Measurements from ENCODE around the gene HDHD5. TPM values are rescaled to one million over a fixed set of nuclear protein-coding genes. Genes with fewer than 3 reads are reported as not detected.

The HDHD5 gene
- total RNA-seq, 1 experiment from 2014 or later = 127 TPM

- DNase-seq = peak; percentile 37
- Histone ChIP-seq H3K4me3 (ENCODE audit: insufficient read depth, low read depth, low read length) (no peak overlapping the region), H3K27me3 (ENCODE audit: control insufficient read depth, insufficient read depth, low read length) (no peaks in the 10 kb centered on the region), H3K36me3 (replicated peaks; ENCODE audit: control insufficient read depth, insufficient read depth, low read length) (no peaks in the 10 kb centered on the region)
These were observed 49.8 kb downstream of the HDHD5 start for GRCh38 chr22:17109113-17109865.

GRCh38 chr22:17108256-17109112 lies 50.6 kb downstream of the HDHD5 start:
- DNase-seq = peak; percentile 51
- no peaks in the 10 kb centered on the region for H3K36me3 ChIP-seq (replicated peaks; ENCODE audit: control insufficient read depth, insufficient read depth, low read length)

GRCh38 chr22:17107547-17107810 lies 51.6 kb downstream of the HDHD5 start:
- no peak overlapping the region for H3K4me3 ChIP-seq (ENCODE audit: insufficient read depth, low read depth, low read length)
- DNase-seq = no peak
- H3K36me3 ChIP-seq (replicated peaks; ENCODE audit: control insufficient read depth, insufficient read depth, low read length) = no peaks in the 10 kb centered on the region
- H3K27me3 ChIP-seq (ENCODE audit: control insufficient read depth, insufficient read depth, low read length) = no peaks in the 10 kb centered on the region

More at GRCh38 chr22:17108256-17109112, 50.6 kb downstream of the HDHD5 start:
- H3K4me3 ChIP-seq (ENCODE audit: insufficient read depth, low read depth, low read length) = no peak overlapping the region
- no peaks in the 10 kb centered on the region for H3K27me3 ChIP-seq (ENCODE audit: control insufficient read depth, insufficient read depth, low read length)

- no peak overlapping the region for H3K4me3 ChIP-seq (ENCODE audit: insufficient read depth, low read depth, low read length)
These were observed 52.1 kb downstream of the HDHD5 start for GRCh38 chr22:17106785-17107546.

GRCh38 chr22:17106161-17106784 lies 52.8 kb downstream of the HDHD5 start:
- Histone ChIP-seq H3K27me3 (ENCODE audit: control insufficient read depth, insufficient read depth, low read length) (no peaks in the 10 kb centered on the region), H3K36me3 (replicated peaks; ENCODE audit: control insufficient read depth, insufficient read depth, low read length) (peaks cover 1% of the 10 kb centered on the region; the same call in 1 of the 2 replicates), H3K4me3 (ENCODE audit: insufficient read depth, low read depth, low read length) (no peak overlapping the region)
- DNase-seq = peak; percentile 85

More at GRCh38 chr22:17106785-17107546, 52.1 kb downstream of the HDHD5 start:
- Histone ChIP-seq H3K27me3 (ENCODE audit: control insufficient read depth, insufficient read depth, low read length) (no peaks in the 10 kb centered on the region), H3K36me3 (replicated peaks; ENCODE audit: control insufficient read depth, insufficient read depth, low read length) (no peaks in the 10 kb centered on the region; the same call in 1 of the 2 replicates)
- peak; percentile 29 for DNase-seq

- Histone ChIP-seq H3K36me3 (replicated peaks; ENCODE audit: control insufficient read depth, insufficient read depth, low read length) (peaks cover 1% of the 10 kb centered on the region; the same call in 1 of the 2 replicates), H3K27me3 (ENCODE audit: control insufficient read depth, insufficient read depth, low read length) (no peaks in the 10 kb centered on the region), H3K4me3 (ENCODE audit: insufficient read depth, low read depth, low read length) (no peak overlapping the region)
- DNase-seq = peak; percentile 36
These were observed 53.6 kb downstream of the HDHD5 start for GRCh38 chr22:17105143-17106129.

GRCh38 chr22:17104336-17104935 lies 54.6 kb downstream of the HDHD5 start:
- no peaks in the 10 kb centered on the region for H3K27me3 ChIP-seq (ENCODE audit: control insufficient read depth, insufficient read depth, low read length)
- peak; percentile 44 for DNase-seq
- no peak overlapping the region for H3K4me3 ChIP-seq (ENCODE audit: insufficient read depth, low read depth, low read length)
- peaks cover 1% of the 10 kb centered on the region; the same call in 1 of the 2 replicates for H3K36me3 ChIP-seq (replicated peaks; ENCODE audit: control insufficient read depth, insufficient read depth, low read length)

- no peak overlapping the region for H3K4me3 ChIP-seq (ENCODE audit: insufficient read depth, low read depth, low read length)
- H3K27me3 ChIP-seq (ENCODE audit: control insufficient read depth, insufficient read depth, low read length) = no peaks in the 10 kb centered on the region
- peaks cover 1% of the 10 kb centered on the region for H3K36me3 ChIP-seq (replicated peaks; ENCODE audit: control insufficient read depth, insufficient read depth, low read length)
- peak; percentile 30 for DNase-seq
These were observed 55.7 kb downstream of the HDHD5 start for GRCh38 chr22:17103351-17103750.

- peaks cover 1% of the 10 kb centered on the region for H3K36me3 ChIP-seq (replicated peaks; ENCODE audit: control insufficient read depth, insufficient read depth, low read length)
- DNase-seq = peak; percentile 28
- no peak overlapping the region for H3K4me3 ChIP-seq (ENCODE audit: insufficient read depth, low read depth, low read length)
- no peaks in the 10 kb centered on the region for H3K27me3 ChIP-seq (ENCODE audit: control insufficient read depth, insufficient read depth, low read length)
These were observed 56.8 kb downstream of the HDHD5 start for GRCh38 chr22:17102297-17102667.

GRCh38 chr22:17101475-17102296 lies 57.4 kb downstream of the HDHD5 start:
- H3K36me3 ChIP-seq (replicated peaks; ENCODE audit: control insufficient read depth, insufficient read depth, low read length) = peaks cover 1% of the 10 kb centered on the region
- no peaks in the 10 kb centered on the region for H3K27me3 ChIP-seq (ENCODE audit: control insufficient read depth, insufficient read depth, low read length)
- H3K4me3 ChIP-seq (ENCODE audit: insufficient read depth, low read depth, low read length) = no peak overlapping the region
- DNase-seq = no peak

GRCh38 chr22:17100621-17101020 lies 58.5 kb downstream of the HDHD5 start:
- DNase-seq = peak; percentile 11
- Histone ChIP-seq H3K36me3 (replicated peaks; ENCODE audit: control insufficient read depth, insufficient read depth, low read length) (peaks cover 1% of the 10 kb centered on the region), H3K27me3 (ENCODE audit: control insufficient read depth, insufficient read depth, low read length) (no peaks in the 10 kb centered on the region), H3K4me3 (ENCODE audit: insufficient read depth, low read depth, low read length) (no peak overlapping the region)

GRCh38 chr22:17098379-17098819 lies 60.7 kb downstream of the HDHD5 start:
- Histone ChIP-seq H3K4me3 (ENCODE audit: insufficient read depth, low read depth, low read length) (no peak overlapping the region), H3K27me3 (ENCODE audit: control insufficient read depth, insufficient read depth, low read length) (no peaks in the 10 kb centered on the region), H3K36me3 (replicated peaks; ENCODE audit: control insufficient read depth, insufficient read depth, low read length) (peaks cover 1% of the 10 kb centered on the region)
- no peak for DNase-seq
